ENCODE results near the gene ASIC1.
"Not testable (repeated sequence)": the region's sequence is repeated elsewhere in the genome, so short reads cannot be mapped to it uniquely, and the experiment has no call there.

The ASIC1 gene

DNA sequence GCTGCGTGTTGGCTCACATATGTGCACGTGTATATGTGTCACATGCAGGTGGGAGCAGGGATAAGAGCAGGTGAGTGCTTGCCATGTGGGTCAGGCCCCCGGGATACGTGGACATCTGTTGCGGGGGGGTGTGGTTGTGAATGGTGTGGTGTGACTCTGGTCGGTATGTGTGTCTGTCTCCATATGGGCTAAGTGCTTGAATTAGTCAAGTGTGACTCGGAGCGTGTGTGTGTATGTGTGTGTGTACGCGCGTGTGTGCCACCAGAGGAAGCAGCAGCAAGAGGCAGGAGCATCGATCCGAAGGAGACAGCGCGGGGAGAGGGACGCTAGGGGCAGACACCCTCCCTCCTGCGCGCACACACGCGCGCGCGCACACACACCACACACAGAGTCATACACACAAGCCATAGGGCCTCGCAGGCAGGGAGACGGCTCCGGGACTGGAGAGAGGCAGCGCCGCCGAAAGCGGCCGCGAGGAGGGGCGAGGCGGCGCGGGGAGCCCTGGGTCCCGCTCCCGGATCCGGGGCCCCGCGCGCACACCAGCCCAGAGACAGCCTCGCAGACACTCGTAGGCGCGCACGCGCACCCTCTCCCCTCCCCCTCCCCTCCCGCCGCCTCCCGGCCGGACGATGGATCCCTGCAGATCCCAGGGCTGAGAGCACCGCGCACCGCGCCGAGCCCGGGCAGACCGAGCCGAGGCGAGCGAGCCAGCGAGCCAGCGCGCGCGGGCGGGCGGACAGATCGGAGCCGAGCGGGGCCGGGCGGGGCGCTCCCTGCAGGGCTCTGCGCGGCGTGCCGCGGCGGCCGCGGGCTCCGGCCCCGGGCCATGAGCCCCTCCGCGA, at the start of gene ASIC1:
Gene ASIC1, plus strand, starts transcription at position 597 of the 842 bp plus-strand sequence. CDS start 1,171 bp downstream, outside the sequence.
- DNase-seq, result peak; percentile 31

GRCh38 chr12:50013361-50014147, 43.8 kb upstream of the ASIC1 start:
- peak; percentile 8 for DNase-seq

DNA sequence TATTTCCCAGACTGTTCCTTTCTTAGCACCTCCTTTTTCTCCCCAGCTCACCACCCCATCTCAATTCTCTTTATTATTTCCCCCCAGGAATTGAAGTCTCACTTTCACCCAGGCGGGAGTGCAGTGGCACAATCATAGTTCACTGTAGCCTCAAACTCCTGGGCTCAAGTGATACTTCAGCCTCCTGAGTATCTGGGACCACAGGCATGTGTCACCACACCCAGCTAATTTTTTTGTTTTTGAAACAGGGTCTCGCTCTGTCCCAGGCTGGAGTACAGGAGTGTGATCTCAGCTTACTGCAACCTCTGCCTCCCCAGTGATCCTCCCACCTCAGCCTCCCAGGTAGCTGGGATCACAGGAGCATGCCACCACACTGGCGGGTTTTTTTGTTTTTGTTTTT, 43.1 kb upstream of the ASIC1 start:
- DNase-seq, result no peak

- DNase-seq, result no peak
Observed at GRCh38 chr12:50016501-50017475, 40.6 kb upstream of the ASIC1 start.

GRCh38 chr12:50017641-50018040, 39.8 kb upstream of the ASIC1 start:
- DNase-seq, result no peak

- DNase-seq, result no peak
Observed at GRCh38 chr12:50018154-50018553, 39.2 kb upstream of the ASIC1 start.

DNA sequence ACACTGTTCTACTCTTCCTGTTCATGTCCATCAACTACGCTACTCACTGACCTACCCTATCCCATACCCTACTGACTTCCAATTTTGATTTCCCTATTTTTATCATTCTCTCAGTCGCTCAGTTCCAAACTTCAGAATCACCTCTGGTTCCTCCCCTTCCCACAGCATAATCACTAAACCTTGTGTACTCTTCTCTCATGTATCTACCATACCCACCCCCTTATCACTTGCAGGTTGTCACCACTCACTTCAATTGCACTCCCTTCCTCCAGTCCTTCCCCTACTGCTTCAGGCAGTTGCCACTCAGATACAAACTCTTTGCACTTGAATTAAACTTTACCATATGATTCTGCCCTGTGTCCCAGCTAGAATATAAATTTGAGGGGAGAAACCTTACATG, 38.4 kb upstream of the ASIC1 start:
- no peak for DNase-seq

DNA sequence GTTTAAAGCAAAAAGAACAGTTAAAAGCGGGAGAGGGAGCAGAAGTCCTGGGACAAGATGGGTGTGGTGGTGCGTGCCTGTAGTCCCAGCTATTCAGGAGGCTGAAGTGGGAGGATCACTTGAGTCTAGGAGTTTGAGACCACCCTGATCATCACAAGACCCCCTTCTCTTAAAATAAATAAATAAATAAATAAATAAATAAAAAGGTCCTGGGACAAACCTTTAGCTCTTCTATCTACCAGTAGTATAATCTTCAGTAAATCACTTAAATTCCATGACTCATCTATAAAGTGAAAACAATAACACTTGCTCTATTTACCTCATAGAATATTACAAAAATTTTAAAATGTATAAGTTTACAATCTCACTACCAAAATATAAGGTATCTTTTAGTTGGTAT, 37.9 kb upstream of the ASIC1 start:
- no peak for DNase-seq

GRCh38 chr12:50021031-50021430, 36.4 kb upstream of the ASIC1 start:
- no peak for DNase-seq

DNA sequence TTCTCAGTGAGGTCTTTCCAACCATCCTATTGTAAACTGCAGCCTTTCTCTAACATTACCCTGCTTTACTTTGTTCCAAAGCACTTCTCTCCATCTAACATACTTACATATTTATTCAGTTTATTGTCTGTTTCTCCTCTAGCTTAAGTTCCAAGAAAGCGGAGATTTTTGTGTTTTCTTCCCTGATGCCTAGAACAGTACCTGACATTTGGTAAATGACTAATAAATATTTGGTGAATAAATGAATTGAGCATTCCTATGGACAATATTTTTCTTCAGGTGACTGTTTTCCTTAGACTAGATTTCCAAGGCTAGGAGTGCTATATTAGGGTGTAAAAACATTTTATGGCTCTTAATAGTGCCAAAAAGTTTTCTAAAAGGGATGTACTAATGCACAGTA, 34.5 kb upstream of the ASIC1 start:
- no peak for DNase-seq

GRCh38 chr12:50024227-50024626, 33.2 kb upstream of the ASIC1 start:
- no peak for DNase-seq

DNA sequence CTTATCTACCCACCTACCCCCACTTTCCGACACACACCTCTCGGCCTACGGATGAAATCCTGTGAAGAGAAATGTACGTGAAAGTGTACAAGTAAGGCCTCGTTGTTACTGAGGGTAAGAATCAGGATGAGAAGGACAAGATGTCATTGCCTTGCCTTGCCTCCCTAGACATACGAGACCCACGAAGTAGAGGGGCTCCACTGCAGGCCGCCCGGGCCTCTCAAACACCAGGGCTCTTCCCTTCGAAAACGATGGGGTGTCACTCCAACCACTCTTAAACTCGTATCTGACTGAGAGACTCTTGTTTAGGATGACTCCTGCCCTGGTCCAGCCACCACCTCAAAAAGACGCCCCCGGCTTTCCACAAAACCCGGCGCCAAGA, 32.6 kb upstream of the ASIC1 start:
- no peak for DNase-seq

DNA sequence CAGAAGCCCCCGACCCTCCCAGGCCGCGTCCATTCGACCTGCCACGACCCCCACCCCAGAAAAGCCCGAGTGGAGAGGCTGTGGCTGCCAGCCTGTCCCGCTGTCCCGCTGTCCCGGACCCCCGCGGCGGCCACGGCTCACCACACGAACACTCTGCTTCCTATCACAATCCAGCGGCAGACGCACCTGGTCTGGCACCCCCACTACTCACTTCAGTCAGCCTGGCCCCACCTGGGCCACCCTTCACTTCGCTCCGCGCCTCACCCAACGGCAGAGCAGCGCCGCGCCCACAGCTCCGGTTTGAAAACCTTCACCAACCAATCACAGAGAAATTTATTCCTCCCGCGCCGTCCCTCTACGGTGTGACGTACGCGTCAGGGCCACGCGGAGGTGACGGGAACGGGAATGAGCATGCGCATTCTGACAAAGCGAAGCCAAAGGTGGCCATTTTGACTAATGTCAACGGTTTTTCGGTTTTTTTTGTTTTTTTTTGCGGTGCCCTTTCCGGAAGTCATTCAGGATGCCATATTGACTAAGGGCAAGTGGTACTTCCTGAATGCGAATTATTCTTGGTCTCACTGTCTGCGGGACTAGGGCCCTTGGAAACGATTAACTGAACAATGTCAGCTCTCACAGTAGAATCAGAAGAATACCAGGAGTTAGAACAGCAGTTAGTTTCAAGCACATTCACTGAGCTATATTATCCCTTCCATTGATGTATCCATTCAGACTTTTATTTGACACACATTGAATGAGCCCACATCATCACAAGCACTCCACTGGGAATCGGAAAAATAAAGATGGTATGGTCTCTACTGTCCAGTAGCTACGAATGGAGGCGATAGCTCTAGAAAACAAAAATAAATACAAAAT, 32.0 kb upstream of the ASIC1 start, which contains the start of gene RACGAP1:
Gene RACGAP1, minus strand, starts transcription at position 308 of the 873 bp plus-strand sequence. CDS start 8,779 bp downstream, outside the sequence.
- DNase-seq, result peak; percentile 99

- no peak for DNase-seq
Observed at GRCh38 chr12:50026691-50027090, 30.7 kb upstream of the ASIC1 start.

- not testable (repeated sequence) for DNase-seq
Observed at GRCh38 chr12:50030449-50030848, 26.9 kb upstream of the ASIC1 start.

- no peak for DNase-seq
Observed at GRCh38 chr12:50032515-50032853, 24.9 kb upstream of the ASIC1 start.

GRCh38 chr12:50032854-50033581, 24.4 kb upstream of the ASIC1 start:
- no peak for DNase-seq

GRCh38 chr12:50038336-50038735, 19.1 kb upstream of the ASIC1 start:
- no peak for DNase-seq

DNA sequence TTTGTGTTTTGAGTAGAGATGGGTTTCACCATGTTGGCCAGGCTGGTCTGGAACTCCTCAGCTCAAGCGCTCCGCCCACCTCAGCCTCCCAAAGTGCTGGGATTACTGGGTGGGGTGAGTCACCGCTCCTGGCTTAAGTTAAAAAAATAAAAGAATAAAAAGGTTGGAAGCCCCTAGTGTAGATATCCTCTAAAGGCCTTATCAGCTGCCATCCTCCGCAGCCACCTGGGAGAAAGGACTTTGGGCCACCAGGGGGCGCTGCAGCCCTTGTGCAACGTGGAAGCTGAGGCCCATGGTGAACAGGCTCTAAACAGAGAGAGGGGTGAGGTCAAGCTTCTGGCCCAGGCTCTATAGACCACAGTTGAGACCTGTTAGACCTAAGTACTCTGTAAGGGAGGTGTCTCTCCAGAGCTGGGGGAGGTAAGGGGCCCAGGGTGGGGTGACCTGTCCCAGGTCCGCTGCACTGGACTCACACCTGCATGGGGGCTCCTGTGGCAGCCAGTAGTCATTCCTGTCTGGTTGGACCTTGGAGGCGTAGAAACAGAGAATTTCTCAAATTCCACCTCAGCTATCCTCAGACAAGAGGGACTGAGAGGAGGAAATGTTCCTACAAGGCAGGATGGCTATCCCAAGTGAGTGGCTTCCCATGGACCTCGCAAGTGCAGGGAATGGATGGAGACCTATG, 18.1 kb upstream of the ASIC1 start:
- peak; percentile 79 for DNase-seq

DNA sequence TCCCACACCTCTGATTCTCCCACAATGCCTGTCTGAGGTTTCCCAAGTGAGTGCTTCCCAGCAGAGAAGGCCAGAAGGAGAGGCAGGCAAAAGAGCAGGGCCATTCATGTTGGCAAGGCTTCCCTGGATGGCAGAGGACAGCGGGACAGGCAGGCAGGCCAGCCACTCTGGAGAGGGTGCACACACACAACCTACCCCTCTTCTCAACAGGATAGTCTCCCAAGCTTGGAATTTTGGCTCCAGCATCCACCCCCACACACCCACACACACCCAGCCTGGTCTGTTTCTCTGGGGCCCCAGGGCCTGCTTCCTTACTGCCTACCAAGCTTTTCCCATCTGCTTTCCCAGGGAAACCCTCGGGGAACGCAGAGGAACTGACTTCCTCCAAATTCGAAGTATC, 16.7 kb upstream of the ASIC1 start:
- no peak for DNase-seq
